Activated CD8-positive, alpha-beta memory T cell treated with anti-CD3 and anti-CD28 coated beads, Interleukin-2, amount 50 U/mL, for 1 hour (primary cell): ENCODE results near the gene LCN1.
"Not testable (repeated sequence)": the region's sequence is repeated elsewhere in the genome, so short reads cannot be mapped to it uniquely, and the experiment has no call there.

Experiments
- DNase-seq: peaks from one replicate; pipeline ENCODE4 v3.0.0-alpha.2; 2020; ENCODE audit errors: extremely low read depth

Gene LCN1

DNA sequence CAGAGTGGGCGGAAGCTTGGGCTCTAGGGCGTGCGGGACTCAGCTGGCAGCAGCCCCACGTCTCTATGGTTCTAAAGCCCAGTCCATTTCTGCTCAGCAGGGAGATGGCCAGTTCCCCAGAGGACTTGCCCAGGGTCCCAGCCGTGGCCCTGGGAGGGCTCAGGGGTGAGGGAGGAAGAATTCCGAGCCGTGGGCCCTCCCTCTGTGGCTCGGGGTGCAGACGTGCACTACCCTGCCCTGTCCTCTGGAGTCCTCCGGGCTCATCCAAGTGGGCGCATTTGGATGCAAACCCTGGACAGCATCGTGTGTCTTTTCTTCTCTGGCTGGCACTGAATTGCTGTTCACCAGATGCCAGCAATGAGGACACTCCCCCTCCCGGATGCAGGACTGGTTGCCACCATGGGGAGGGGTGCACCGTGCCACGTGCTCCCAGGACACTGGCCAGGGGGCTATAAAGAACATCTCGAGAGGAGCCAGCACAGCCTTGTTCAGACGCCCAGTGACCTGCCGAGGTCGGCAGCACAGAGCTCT lies 24.5 kb downstream of the LCN1 start, which contains the start of gene OBP2A:
TSS of gene OBP2A (plus strand) at position 481 of the 531 bp plus-strand sequence. CDS start 55 bp downstream, outside the sequence.
- DNase-seq: not testable (repeated sequence)

DNA sequence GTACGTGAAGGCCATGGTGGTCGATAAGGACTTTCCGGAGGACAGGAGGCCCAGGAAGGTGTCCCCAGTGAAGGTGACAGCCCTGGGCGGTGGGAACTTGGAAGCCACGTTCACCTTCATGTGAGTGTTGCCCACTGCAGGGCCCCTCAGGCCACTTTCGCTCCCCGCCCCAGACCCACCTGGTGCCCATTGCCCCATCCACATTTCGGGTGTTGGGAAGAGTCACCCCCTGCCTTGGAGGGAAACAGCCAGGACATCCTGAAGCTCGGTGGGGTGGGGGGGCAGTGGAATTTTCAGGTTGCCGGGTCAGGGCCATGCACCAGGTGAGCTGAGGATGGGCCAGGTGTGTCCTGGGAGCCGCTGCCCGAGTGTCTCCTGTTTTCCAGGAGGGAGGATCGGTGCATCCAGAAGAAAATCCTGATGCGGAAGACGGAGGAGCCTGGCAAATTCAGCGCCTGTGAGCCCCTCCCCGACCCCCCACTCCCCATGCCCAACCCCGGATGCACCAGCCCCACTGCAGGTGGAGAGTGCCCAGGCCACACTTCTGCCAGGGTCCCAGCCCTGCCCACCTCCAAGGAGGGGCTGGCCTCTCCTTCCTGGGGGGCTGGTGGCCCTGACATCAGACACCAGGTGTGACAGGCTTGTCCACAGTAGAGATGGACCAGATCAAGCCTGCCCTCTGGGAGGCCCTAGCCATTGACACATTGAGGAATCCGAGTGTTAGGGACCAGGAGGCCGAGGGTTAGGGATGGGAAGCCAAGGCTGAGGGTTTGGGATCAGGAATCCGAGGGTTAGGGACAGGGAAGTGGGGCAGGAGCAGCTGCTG lies 25.8 kb downstream of the LCN1 start:
- not testable (repeated sequence) for DNase-seq

DNA sequence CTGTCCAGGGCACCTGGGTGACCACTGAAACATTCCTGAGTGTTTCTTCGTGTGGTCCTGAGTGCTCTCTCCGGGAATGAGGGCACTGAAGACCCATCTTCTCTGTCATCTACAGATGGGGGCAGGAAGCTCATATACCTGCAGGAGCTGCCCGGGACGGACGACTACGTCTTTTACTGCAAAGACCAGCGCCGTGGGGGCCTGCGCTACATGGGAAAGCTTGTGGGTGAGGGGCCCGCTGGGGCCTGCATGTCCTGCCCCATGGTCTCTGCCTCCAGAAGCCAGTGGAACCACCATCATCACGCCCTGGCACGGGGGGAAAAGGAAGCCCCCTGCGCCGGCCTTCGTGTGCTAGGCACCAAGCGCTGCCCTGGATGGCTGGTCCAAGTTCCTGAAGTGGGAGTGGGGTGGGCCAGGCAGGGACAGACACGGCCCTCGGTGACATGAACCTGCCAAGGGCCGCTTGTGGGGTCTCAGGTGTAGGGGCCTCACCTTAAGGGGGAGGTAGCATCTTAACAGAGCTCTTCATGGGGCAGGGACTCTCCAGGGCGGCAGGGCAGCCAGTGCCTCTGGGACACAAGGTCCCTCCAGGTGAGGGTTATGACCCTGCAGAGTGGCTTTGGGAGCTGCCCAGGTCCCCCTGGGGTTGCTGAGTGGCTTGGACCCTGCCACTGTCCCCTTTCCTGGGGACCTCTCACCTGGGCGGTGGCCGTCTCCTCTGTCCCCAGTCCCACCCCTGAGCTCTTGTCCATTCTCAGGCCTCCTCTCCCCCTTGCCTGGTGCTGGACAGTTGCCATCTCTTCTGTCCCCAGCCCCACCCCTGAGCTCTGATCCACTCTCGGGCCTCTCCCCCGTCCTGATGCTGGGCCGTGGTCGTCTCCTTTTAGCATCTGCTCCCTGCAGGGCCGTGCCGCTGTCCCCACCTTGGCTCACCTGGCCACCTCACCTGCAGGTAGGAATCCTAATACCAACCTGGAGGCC lies 26.8 kb downstream of the LCN1 start:
- no peak for DNase-seq

DNA sequence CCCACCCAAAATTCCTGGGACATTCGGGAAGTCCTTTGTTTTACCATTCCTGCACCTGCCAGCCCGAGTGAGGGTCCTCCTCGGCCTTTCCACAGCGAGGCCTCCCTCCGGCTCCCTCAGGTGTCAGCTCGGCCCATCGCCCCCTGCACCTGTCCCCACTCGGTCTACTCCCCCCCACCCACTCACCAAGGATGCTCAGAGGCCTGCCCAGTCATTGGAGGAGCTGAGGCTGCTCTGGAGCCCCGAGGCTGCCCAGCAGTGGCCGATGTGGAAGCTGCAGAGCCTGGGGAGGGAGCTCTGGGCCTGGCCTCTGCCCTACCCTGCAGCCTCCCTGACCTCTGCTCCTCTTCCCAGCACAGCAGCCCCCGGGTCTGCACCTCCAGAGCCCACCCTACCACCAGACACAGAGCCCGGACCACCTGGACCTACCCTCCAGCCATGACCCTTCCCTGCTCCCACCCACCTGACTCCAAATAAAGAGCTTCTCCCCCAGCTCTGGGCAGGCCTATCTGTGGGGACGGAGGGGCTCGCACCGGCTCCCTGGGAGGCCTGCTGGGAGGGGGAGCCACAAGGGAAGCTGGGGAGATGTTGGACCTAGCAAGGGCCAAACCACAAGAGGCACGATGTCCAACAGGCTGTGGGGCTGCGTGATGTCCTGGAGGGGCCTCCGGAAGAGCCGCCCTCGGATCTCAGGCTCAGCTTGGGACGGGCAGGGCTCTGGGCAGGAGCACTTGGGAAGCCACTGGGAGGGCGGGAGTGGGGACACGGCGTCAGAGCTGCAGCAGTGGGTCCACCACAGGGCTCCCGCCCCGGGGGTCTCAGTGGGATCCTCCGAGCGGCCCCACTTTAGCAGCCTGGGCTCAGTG lies 28.5 kb downstream of the LCN1 start:
- not testable (repeated sequence) for DNase-seq

DNA sequence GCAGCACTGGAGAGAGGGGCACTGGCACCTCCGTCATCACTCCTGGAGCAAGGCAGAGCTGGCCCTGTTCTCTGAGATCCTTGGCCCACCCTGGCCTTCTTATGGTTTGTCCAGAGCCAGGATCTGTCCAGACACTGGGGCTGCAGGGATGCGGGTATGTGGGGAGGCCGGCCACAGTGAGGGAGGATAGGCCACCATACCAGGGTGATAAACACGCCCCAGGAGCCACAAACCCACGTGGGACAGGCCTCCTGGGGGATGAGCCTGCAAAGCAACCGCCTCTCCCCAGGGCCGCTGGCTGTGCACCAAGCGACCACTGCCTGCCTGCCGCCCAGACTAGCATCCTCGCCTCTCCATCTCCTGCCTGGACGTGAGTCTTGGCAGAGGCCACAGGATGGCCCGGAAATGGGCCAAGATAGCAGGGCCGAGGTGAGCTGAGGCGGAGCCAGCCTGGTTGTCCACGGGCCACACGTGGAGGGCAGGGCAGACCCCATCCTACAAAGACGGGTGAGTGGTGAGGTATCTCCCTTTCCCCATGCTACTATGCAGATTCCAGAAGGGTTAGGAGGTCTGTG lies 29.2 kb downstream of the LCN1 start:
- DNase-seq: no peak

DNA sequence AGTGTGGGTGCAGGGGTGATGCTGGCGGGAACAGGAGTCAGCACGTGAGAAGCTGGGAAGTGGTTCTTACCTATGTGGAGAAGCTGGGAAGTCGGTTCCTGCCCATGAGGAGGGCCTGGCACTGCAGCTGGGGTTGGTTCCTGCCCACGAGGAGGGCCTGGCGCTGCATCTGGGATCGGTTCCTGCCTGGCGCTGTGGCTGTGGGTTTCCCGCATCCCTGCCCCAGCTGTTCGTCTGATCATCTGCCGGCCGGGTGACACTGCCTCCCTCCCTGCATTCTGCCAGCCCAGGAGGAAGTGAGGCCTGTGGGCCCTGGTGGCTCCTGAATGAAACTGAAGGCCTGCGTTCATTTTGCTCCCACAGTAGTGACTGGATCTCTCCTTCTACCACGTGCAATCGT lies 29.8 kb downstream of the LCN1 start:
- no peak for DNase-seq

DNA sequence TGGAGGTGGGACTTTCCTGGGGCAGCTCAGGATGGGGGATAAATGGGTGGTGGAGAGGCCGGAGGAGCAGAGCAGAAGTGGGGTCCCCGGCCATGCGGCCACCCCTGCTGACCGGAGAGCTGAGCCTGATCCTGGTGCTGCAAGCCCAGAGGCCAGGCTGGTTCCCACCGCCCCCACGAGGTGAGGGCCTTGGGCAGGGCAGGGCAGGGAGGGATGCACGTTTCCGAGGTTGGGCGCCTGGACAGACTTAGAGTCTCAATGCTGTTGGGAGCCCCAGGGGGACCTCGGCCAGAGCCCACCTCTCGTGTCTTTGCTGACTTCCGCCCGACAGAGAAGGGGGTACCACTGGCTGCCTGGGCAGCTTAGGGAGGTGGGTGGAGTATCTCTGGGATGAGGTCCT lies 30.2 kb downstream of the LCN1 start:
- no peak for DNase-seq

DNA sequence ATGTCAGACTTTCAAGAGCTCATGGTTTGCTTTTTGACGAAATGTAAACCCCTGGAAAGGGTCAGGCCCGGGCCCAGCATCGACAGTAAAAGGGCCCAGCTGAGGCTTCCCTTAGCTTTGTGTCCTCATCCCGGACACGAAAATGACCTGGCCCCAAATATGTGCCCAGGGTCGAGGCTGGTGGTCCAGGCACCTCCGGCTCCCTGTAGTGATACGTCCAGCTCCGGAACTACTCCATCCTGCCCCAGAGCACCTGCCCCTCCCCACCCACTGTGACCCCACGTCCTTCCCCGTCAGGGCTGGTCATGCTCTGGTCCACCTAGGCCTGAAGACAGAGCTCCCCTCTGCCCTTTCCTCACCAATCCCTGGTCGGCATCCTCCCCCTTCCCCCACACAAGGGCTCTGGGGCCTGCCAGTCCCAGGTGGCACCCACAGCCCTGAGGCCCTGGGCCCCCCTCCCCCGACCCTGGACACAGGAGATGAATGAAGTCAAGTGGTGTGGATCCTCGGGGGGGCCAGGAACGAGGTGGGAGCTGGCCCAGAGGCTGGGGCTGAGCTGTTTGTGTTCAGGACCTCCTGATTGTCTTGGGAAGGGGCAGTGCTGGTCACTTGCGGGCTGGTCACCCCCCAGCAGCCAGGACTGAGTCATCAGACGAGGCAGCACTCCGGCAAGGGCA lies 30.9 kb downstream of the LCN1 start:
- no peak for DNase-seq

DNA sequence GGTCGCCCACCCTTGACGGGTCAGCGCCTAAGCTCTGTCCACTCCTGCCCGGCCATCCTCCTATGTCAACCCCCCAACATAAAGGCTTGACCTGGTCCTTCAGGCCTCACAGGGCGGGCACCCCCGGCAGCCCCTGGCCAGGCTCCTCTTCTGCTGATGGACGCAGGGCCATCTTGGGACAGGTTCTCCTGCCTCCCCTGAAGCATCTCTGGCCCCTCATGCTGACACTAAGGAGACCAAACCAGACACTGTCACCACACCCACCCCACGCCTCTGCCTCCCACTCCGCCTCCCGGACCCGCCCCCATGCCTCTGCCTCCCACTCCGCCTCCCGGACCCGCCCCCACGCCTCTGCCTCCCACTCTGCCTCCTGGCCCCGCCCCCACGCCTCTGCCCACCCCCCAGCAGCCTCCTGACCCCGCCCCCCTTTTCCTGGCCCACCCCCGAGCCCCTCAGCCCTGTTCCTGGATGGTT lies 31.5 kb downstream of the LCN1 start:
- no peak for DNase-seq

DNA sequence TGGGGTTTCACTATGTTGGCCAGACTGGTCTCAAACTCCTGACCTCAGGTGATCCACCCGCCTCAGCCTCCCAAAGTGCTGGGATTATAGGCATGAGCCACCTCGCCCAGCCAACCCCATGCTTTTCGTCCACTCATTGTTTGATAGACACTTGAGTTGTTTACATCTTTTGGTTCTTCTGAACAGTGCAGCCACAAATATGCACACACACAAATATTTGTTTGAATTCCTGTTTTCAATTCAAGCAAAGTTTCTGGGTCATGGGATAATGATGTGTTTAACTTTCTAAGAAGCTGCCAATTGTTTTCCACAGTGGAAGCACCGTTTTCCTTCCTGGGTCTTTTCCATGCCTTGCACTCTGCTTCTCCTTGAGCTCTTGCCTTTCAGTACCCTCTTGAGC lies 33.5 kb downstream of the LCN1 start:
- no peak for DNase-seq

DNA sequence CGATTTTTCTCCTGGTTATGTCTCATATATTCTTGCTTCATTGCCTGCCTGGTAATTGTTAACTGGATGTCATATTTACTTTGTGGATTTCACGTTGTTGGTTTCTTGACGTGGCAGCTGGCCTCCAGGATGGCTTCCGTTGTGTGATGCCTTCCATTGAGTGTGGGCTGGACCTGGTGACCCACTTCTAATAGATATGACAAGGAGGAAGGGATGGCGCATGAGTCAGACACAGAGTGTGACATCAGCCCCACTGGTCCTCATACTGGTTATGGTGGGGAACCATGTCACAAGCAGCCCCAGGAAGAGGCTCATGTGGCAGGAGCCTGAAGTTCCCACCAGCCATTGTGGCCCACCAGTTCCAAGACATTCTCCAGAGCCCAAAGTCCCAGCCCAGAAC lies 34.0 kb downstream of the LCN1 start:
- DNase-seq: no peak

DNA sequence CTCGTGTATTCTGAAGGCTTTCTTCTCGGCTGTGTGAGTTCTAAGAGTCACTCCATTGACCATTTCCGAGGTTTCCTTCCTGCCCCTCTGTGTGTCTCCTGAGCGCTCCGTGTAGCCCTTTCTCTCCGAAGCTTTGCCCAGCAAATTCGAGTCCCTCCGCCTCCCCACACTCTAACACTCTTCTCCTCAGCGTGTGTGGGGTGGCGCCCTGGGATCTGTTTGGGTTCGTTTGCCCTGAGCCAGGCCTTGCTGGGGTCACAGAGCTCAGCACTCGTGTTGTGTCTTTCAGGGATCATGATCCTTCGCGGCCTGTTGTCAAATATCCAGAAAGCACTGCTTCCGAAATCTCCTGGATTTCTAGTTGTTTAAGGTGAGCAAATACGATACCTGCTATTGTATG lies 34.7 kb downstream of the LCN1 start:
- DNase-seq: no peak

DNA sequence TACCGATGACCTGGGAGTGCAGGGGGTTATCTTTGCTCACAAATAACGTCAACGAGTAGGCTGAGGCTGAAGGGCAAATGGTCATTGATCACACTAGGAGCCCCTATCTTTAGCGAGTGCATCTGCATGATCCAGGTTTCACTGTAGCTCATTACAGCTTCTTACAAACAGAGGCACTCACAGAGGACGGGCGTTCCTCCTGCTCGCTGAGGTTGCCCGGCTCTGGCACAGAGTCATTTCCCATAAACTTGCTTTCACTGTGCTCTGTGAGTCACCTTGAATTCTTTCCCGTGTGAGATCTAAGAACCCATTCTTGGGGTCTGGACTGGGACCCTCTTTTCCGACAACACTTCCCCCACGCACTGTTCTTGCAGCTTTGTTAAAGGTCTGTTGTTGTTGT lies 38.4 kb downstream of the LCN1 start:
- DNase-seq: no peak

DNA sequence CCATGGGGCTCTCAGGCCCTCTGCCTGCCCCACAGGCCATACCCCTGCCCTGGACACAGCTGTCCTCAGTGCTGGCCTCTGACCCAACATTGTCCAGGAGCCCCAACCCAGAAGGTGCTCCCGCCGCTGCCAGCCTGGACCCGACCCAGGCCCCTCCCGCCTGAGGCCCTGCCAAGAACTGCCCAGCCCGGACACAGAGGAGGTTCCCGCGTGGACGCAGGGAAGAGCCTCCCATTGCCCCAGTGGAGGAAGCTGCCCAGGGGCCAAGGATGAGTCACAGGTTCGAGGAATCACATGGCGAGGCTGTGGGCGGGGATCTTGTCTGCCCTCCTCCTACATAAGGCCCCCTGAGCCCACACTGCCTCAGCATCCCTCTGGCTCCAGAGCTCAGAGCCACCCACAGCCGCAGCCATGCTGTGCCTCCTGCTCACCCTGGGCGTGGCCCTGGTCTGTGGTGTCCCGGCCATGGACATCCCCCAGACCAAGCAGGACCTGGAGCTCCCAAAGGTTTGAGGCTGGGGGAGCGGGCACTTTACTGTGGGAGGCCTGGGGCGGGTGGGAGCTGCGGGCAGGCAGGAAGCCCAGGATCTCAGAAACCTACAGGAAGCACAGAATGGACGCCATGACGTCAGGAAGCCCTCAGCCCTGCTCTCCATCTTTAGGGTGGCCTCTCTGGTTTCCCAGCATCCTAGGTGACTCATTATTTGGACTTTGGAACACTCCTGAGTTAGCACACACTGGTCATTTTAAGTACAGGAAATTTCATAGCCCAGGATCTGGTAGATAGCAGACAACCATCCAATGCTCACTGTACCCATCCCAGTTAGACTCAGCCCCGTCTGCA lies 40.4 kb downstream of the LCN1 start, which contains the start of gene PAEP:
TSS of gene PAEP (plus strand) at position 366 of the 844 bp plus-strand sequence.
- no peak for DNase-seq

DNA sequence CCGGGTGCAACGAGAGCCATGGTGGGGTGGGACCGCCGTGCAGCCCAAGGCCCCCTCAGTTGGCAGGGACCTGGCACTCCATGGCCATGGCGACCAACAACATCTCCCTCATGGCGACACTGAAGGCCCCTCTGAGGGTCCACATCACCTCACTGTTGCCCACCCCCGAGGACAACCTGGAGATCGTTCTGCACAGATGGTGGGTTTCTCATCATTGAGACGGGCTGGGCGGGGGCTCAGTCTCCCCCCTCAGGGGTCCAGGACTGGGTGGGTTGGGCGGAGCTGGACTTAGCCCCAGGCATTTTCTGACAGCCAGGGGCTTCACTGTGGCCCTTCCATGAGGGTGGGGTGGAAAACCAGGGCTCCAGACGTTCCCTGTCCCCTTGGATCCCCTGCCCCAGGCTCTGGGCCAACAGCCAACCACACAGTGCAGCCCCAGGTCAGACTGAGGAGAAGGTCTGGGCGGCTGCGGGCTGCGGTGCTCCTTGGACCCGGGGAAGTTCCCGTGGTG lies 41.0 kb downstream of the LCN1 start:
- no peak for DNase-seq

DNA sequence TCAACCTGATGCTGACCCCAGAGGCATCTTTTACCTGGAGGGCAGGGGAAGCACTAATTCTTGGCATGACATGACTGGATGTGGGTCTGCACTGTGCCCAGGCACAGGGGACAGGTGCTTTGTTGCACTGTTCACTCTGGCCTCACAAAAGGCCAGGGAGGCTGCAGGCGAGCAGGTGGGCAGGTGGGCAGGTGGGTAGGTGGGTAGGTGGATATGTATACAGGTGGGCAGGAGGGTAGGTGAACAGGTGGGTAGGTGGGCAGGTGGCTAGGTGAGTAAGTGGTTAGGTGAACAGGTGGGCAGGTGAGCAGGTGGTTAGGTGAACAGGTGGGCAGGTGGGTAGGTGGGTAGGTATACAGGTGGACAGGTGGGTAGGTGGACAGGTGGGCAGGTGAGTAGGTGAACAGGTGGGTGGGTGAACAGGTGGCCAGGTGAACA lies 41.8 kb downstream of the LCN1 start:
- DNase-seq: no peak

DNA sequence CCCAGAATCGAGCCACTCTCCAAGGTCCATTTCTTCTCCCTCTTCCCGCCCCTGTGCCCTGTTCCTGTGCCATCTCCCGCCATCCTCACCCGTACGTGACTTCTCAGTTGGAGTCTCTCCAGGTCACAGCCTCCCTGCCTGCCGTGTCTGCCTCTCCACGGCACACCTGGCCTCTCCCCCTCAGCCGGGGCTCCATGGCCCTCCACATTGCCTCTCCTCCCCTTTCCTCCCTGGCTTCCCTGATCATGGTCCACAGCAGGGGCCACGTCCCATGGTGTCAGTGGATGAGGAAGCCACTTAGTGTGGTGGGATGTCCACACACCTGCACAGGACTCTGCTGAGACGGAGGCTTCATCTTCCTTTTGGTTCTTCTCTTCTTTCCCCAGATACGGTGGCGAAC lies 42.6 kb downstream of the LCN1 start:
- no peak for DNase-seq

DNA sequence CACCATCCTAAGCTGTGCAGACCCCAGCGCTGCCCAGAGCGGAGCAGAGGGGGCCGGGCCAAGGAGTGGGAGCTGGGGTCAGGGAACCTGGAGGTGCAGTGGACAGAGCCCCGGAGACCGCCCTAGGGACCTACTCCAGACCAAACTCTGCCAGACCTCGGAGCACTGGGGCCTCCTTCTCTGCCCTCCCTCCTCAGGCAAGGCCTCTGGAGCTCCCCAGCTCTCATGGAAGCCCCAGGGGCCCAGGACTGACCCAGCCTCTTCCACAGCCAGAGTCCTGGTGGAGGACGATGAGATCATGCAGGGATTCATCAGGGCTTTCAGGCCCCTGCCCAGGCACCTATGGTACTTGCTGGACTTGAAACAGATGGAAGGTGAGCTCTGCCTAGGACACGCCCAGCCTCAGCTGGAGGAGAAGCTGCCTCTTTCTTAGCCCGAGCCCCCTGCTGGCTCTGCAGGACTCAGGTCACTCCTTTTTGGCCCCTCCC lies 43.9 kb downstream of the LCN1 start:
- no peak for DNase-seq

DNA sequence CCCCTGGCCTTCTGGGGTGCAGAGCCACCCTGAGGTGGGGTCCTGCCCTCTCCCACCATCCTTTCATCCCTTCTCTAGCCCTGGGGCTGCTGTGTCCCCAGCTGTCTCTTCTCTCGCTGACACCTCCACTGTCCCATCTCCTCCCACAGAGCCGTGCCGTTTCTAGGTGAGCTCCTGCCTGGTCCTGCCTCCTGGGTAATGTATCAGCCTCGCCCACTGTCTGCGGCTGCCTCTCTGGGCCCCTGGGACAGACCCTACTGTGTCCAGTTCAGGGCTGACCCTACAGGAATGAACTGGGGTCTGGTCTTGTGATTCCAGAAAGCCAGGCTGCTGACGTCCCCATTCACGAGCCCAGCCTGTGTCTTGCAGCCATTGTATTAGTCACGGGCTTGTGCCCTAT lies 44.4 kb downstream of the LCN1 start:
- no peak for DNase-seq
